GM19239 (cell line): ENCODE results near the gene ABHD12.

Source experiments
- DNase-seq: peaks from one replicate; pipeline ENCODE4 v3.0.0; 2011; ENCODE audit warnings: low spot score; ENCODE audit not compliant: insufficient read length
- FAIRE-seq: peaks from 2 replicates; lab custom pipeline; 2011; peaks lifted over from hg19 to GRCh38; lab: Jason Lieb, UNC

The ABHD12 gene

DNA sequence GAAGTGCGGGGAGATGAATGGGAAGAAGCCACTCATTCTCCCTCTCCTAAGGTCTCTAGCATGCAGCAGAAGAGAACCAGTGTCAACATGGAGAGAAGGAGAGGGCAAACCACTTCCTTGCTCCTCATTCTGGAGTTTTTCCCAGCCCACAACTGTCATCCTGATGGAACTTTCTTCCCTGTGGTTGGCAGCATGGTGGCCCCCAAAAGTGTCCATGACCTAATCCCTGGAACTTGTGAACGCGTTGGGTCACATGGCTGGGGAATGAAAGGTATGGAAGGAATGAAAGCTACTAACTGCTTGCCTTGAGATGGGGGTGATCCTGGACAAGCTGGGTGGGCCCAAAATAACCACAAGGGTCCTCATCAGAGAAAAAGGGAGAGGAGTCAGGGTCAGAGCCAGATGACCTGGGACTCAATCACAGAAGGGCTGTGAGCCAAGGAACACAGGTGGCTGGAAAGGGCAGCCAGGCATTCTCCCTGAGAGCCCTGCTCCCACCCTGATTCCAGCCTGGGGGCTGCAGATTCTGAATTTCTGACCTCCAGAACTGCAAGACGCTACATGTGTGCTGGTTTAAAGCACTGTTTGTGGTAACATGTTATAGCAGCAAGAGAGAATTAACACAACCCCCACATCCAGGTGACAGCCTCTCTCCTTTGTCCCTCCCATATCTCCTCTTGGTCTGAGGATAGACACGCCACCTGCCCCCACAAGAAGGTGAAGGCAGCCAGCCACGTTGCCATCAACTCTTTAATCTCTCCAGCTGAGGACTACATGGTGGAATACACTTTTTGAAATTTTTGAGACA is 79.5 kb downstream of the ABHD12 start:
- peak; percentile 70 for FAIRE-seq
- DNase-seq, result no peak

GRCh38 chr20:25310268-25310920 is 80.2 kb downstream of the ABHD12 start:
- FAIRE-seq (peak; percentile 90), DNase-seq (peak; percentile 85)

- DNase-seq (no peak), FAIRE-seq (no peak)
These were observed 81.0 kb downstream of the ABHD12 start for GRCh38 chr20:25309395-25310267.

GRCh38 chr20:25308671-25309394 is 81.8 kb downstream of the ABHD12 start:
- no peak for FAIRE-seq
- DNase-seq, result no peak

GRCh38 chr20:25308083-25308491 is 82.5 kb downstream of the ABHD12 start:
- DNase-seq (no peak), FAIRE-seq (no peak)

- FAIRE-seq, result no peak
These were observed 83.4 kb downstream of the ABHD12 start for GRCh38 chr20:25306991-25307903.

DNA sequence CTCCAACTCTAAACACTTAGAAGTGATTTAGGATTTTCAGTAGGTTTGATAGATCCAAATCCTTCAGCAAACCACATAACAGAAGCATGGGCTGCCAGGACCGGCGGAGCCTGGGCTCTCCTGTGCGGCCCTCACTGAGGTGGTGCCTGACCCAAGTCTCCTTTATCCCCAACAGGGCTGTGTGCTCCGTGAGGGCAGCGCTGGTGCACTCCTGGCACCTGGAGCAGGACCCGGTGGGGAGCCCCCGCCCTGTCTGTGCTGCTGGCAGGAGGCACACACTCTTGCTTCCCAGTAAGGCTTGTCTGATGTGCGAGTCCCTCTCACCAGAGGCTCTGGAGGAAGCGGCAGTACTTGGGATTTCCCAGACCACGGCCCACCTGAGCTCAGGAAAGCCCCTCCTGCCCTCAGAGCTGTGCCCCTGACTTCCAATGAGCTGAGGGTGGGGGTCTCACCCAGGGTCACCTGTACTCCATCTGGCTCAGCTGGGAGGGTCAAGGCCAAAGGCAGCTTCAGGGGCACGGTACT is 86.5 kb downstream of the ABHD12 start:
- no peak for DNase-seq
- FAIRE-seq, result no peak

More at GRCh38 chr20:25306991-25307903, 83.4 kb downstream of the ABHD12 start:
- DNase-seq, result no peak

DNA sequence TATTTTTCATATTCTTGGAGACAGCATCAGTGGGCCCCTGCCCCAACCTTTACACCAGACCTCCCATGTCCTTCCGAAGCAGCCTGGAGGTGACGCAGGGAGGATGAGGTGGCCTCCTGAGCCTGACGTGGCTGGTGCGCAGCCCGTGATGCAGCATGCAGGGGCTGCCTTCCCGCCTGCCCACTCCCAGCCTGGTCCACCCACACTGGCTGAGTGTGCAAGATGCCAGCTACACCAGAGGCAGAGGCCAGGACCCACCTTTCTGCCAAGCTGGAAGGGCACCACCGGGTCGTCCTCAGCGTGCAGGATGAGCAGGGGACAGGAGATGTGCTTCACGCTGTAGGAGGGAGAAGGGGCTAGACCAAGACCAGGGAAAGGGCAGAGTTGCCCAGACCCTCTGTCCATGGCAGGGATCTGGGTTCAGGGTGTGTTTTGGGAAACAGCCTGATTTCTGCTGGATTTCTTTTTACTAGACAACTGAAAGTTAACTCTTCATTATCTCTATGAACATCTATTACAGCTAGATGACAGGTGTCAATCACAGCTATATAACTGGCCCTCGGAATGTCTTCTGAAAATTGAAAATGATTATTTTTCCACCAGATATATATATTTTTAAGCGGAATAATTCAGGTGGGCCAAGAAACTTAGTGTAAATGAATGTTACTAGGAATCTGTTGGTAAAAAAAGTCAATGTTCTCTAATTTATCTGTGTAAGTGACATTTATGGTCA is 87.2 kb downstream of the ABHD12 start:
- DNase-seq (no peak), FAIRE-seq (no peak)

DNA sequence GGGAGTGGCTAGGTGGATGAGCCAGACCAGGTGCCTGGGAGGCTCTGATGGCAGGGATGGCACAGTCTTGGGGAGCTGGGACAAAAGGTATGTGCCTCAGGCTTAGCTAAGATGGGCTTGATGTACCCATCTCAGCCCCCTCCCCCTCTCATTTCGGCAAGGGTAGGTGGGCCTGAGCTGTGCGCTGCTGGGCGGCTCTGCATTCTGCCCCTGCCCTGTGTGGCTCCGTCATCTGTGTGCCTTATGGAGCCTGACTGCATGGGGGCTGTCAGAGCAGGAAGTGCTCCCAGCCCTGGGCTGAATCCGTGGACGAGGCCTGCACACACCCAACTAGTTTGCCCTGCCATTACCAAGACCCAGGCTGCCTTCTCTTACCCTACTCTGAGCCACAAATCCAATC is 88.0 kb downstream of the ABHD12 start:
- no peak for FAIRE-seq
- no peak for DNase-seq

DNA sequence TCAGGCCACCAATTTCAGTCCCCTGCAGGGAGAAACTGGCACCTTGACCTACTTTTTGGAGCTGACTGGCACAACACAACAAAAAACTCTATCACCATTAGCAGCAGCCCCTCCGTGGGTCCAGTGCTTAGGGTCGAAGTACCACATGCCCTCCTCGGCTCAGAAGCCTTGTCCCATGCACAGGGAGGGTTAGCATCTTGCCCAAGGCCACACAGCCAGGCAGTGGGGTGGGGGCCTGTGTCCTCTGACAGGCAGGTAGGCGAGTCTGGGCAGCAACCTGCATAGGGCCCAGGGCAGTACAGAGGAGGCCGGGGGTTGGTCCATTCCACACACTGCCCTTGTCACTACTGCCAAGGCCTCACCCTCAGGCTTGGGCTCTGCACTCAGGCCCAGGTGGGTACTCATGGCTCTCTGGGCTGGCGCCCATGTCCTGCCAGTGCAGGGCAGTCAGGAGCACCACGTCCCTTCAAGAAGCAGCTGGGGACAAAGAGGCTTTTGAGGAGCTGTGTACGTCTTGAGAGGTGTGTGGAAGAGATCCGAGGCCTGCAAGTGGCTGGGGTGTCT is 89.2 kb downstream of the ABHD12 start:
- DNase-seq, result no peak
- no peak for FAIRE-seq

DNA sequence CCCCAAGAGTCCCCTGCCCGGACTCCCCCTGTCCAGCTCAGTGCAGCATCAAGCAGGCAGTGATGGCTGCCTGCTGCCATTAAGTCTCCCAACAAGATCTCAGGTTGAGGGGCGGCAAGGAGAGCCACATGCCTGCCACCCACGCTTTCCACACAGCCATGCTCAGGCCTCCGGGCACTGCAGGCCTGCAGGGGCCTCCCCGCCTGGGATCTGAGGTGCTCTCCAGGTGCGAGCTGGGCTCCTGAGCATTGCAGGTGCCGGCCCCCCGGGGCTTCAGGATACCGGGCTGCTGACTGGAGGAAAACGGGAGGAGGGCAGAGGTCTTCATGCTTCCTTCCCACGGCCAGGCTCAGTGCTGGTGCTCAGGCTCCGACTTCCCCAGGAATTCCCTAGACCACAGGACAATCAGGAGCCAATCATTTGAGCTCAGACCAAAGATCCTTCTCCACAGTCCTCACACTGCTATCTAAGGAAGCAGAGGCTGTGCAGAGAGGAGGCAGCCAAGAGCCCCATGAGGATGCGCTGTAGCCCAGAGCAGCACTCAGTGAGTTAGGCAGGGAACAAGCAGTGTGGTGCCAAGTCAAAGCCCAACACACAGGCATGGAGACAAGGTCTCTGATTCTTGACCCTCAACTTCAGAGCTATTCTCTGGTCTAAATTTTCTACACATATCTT is 90.0 kb downstream of the ABHD12 start:
- FAIRE-seq (no peak), DNase-seq (no peak)

- DNase-seq (no peak), FAIRE-seq (no peak)
These were observed 90.8 kb downstream of the ABHD12 start for GRCh38 chr20:25299806-25300205.

DNA sequence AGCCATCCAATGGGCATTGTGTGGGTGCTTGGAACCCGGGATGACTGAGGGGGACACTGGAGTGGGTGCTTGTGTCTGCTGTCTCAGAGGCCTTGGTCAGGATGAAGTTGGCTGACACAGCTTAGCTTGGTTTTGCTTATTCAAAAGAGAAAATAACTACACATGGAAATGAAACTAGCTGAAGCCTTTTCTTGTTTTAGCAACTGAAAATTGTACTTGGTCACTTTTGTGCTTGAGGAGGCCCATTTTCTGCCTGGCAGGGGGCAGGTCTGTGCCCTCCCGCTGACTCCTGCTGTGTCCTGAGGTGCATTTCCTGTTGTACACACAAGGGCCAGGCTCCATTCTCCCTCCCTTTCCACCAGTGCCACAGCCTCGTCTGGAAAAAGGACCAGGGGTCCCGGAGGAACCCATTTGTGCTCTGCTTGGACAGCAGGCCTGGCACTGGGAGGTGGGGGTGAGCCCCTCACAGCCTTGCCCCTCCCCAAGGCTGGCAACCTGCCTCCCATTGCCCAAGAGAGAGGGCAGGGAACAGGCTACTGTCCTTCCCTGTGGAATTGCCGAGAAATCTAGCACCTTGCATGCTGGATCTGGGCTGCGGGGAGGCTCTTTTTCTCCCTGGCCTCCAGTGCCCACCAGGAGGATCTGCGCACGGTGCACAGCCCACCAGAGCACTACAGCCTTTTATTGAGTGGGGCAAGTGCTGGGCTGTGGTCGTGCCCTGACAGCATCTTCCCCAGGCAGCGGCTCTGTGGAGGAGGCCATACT is 93.3 kb downstream of the ABHD12 start:
- peak; percentile 71 for DNase-seq
- FAIRE-seq, result peak; percentile 88

- FAIRE-seq (peak; percentile 84), DNase-seq (peak; percentile 62)
These were observed 94.2 kb downstream of the ABHD12 start for GRCh38 chr20:25296094-25297093.

- DNase-seq (no peak), FAIRE-seq (no peak)
These were observed 95.1 kb downstream of the ABHD12 start for GRCh38 chr20:25295386-25296093.
